AG04450 (cell line): ENCODE measurements around the gene ADSL. TPM values are rescaled to one million over a fixed set of nuclear protein-coding genes. Genes with fewer than 3 reads are reported as not detected.

Experiments
- CTCF ChIA-PET: fragments of 300-600, 350-600 bp; formaldehyde crosslinking; extraction: SDS; loops from one replicate; lab custom pipeline; 2022; ENCODE audit warnings: antibody characterized with exemption, inconsistent platforms; lab: Charles Lee
- POLR2A ChIA-PET: fragments of 350-600 bp; formaldehyde crosslinking; extraction: SDS; loops from one replicate; lab custom pipeline; 2021; ENCODE audit warnings: antibody characterized with exemption, inconsistent platforms; lab: Yijun Ruan, JAX
- DNase-seq: peaks from one replicate; pipeline ENCODE4 v3.0.0-alpha.2; 2011; ENCODE audit warnings: low read depth, low spot score
- H3K27ac ChIP-seq: one replicate; pipeline ENCODE4 v1.5.1; 2012; ENCODE audit warnings: low read depth, low read length, control low read depth
- H3K27me3 ChIP-seq: one replicate; pipeline ENCODE4 v1.6.0; 2012; ENCODE audit warnings: low read length; ENCODE audit not compliant: control insufficient read depth, insufficient read depth
- H3K4me3 ChIP-seq: 2 replicates; pipeline ENCODE4 v1.5.1; 2011; ENCODE audit warnings: mild to moderate bottlenecking, low read depth, low read length, control low read depth
- H3K9me3 ChIP-seq: 2 replicates; pipeline ENCODE4 v1.5.1; 2012; ENCODE audit warnings: low read length; ENCODE audit not compliant: control insufficient read depth, insufficient read depth
- polyA plus RNA-seq: library from polyadenylated mRNA; depleted of rRNA; stranded (reverse); fragments of >200 nt; gene quantifications from 2 replicates; pipeline ENCODE4 v1.2.3, GENCODE V29; 2011
- TF ChIP-seq, protein P1 (sequence below): IDR thresholded peaks from 2 replicates; pipeline ENCODE4 v1.5.1; 2011; ENCODE audit warnings: low read depth, low read length, control low read depth, inconsistent platforms

The ADSL gene
- polyA plus RNA-seq, 1 experiment, result 116 TPM

DNA sequence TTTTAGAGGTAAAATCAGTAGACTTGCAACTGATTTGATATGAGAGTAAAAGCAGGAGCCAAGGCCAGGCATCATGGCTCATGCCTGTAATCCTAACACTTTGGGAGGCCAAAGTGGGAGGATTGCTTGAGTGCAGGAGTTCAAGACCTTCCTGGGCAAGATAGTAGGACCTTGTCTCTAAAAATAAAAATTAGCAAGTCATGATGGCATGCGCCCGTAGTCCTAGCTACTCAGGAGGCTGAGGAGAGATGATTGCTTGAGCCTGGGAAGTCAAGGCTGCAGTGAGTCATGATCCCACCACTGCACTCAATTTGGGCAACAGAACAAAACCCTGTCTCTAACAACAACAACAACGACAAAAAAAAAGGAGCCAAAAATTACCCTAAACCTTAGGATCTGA is 37.6 kb downstream of the ADSL start:
- CTCF ChIA-PET, result interaction anchor here (0.6 kb wide), 1 partner anchor 9 kb away, joined by 3 read pairs; no protein-coding TSS in a partner anchor
- POLR2A ChIA-PET, result no interaction called here
- no peaks in the 10 kb centered on the region for H3K27me3 ChIP-seq
- no peak overlapping the region for H3K27ac ChIP-seq
- no peak overlapping the region for H3K4me3 ChIP-seq
- no peak for DNase-seq
- H3K9me3 ChIP-seq, result no peaks in the 10 kb centered on the region
- TF ChIP-seq, protein P1, sequence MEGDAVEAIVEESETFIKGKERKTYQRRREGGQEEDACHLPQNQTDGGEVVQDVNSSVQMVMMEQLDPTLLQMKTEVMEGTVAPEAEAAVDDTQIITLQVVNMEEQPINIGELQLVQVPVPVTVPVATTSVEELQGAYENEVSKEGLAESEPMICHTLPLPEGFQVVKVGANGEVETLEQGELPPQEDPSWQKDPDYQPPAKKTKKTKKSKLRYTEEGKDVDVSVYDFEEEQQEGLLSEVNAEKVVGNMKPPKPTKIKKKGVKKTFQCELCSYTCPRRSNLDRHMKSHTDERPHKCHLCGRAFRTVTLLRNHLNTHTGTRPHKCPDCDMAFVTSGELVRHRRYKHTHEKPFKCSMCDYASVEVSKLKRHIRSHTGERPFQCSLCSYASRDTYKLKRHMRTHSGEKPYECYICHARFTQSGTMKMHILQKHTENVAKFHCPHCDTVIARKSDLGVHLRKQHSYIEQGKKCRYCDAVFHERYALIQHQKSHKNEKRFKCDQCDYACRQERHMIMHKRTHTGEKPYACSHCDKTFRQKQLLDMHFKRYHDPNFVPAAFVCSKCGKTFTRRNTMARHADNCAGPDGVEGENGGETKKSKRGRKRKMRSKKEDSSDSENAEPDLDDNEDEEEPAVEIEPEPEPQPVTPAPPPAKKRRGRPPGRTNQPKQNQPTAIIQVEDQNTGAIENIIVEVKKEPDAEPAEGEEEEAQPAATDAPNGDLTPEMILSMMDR, result no peak

DNA sequence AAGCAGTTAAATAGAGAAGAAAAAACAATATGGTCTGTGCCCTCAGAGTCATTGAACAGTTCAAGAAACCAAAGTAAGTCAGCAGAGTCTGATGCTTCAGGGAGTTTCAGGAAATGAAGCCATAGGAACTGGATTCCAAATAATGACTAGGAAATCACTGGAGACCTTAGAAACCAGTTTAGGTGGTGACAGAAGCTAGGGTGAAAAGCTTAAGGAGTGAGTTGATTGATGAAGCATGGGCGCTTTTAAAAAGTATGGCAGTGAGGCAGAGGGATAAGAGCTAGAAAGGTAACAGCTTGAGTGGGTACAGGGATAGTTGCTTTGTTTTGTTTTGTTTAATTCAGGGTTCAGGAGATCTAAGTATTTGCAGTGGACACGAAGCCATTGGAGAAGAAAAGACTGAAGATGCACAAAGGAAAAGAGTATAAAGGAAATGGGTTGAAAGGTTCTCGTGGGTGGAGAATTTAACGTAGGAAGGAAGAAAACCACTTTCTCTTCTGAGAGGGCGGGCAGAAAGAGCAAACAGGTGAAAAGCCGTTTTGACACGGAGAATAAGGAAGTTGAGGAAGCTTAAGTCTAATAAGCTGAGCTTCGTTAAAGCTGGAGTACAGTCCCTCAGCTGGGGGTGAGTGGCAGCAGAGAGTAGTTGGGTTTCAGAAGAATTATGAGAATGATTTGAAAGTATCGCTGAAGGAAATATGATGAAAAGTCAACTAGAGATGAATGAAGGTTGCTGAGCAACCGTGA is 38.9 kb downstream of the ADSL start:
- no peaks in the 10 kb centered on the region for H3K9me3 ChIP-seq
- no peak overlapping the region for H3K4me3 ChIP-seq
- H3K27ac ChIP-seq, result no peak overlapping the region
- TF ChIP-seq, protein P1, result no peak
- no peaks in the 10 kb centered on the region for H3K27me3 ChIP-seq
- no peak for DNase-seq
- ChIA-PET CTCF (interaction anchor here (0.5 kb wide), 1 partner anchor 252 kb away, joined by 4 read pairs; no protein-coding TSS in a partner anchor), POLR2A (no interaction called here)

DNA sequence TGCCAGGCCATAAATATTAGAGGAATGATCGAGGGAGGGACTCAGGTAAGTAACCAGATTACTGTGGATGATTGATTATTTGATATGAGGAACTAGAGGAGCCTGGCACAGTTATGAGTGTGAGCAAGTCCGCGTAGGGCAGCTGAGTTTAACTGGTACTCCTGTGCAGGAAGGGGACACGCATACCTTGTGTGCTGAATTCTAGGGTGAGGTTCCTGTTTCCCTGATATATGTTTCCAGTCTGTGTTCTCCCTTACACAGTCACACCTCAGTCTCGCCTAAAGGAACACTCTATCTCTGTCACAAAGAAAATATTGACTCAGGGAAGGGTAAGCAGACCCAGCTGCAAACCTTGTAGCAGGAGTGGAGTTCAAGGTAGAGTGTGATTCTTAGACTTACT is 41.4 kb downstream of the ADSL start:
- Histone ChIP-seq H3K27ac (no peak overlapping the region), H3K4me3 (no peak overlapping the region), H3K27me3 (no peaks in the 10 kb centered on the region), H3K9me3 (no peaks in the 10 kb centered on the region)
- DNase-seq, result no peak
- POLR2A ChIA-PET, result interaction anchor here (0.5 kb wide), 1 partner anchor 104 kb away, joined by 3 read pairs; no protein-coding TSS in a partner anchor
- CTCF ChIA-PET, result no interaction called here
- TF ChIP-seq, protein P1, result no peak

DNA sequence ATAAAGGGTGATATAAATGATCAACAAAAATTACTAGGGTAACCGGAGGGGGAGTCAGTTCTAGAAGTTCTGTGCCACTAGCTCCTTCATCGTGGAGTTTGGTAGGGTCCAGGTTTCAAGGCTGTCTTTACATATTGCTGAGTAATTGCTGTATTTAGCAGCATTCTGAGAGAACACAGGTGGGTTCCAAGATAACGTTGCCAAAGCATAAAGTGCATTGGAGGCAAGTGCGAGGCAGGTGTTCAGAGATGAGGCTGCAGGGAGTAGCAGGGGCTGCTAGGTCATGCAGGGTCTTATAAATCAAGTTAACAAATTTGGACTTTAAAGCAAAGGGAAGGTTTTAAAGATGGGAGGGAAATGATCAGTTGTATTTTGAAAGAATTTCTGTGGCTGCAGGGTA is 41.9 kb downstream of the ADSL start:
- Histone ChIP-seq H3K9me3 (no peaks in the 10 kb centered on the region), H3K27me3 (no peaks in the 10 kb centered on the region), H3K27ac (no peak overlapping the region), H3K4me3 (no peak overlapping the region)
- ChIA-PET POLR2A (no interaction called here), CTCF (no interaction called here)
- no peak for DNase-seq
- TF ChIP-seq, protein P1, result no peak

DNA sequence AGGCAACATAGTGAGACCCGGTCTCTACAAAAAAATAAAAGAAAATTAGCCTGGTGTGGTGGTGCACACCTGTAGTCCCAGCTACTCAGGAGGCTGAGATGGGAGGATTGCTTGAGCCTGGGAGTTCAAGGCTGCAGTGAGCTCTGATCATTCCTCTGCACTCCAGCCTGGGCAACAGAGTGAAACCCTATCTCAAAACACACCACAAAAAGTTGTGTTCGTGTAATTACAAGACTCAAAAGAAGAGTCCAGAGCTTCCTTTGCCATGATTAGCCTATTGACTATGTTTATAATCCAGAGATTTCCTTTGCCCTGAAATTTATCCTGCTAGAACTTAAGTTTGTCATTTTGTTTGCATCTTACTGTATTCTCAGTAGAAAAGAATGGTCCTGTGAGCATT is 45.1 kb downstream of the ADSL start:
- no peaks in the 10 kb centered on the region for H3K9me3 ChIP-seq
- CTCF ChIA-PET, result interaction anchor here (1.4 kb wide), 1 partner anchor 45 kb away, joined by 4 read pairs; no protein-coding TSS in a partner anchor
- TF ChIP-seq, protein P1, result no peak
- POLR2A ChIA-PET, result no interaction called here
- DNase-seq, result no peak
- no peak overlapping the region for H3K4me3 ChIP-seq
- H3K27ac ChIP-seq, result no peak overlapping the region
- no peaks in the 10 kb centered on the region for H3K27me3 ChIP-seq
